GM12891 (cell line): ENCODE measurements around the gene TIAM1.

Experiments
- POLR2A ChIP-seq: IDR thresholded peaks from 2 replicates; pipeline ENCODE4 v1.6.1; 2011; ENCODE audit warnings: low read depth, low read length, control low read depth
- POLR2AphosphoS5 ChIP-seq: IDR thresholded peaks from 2 replicates; pipeline ENCODE4 v1.6.1; 2011; ENCODE audit warnings: low read depth, low read length, control low read depth
- SPI1 ChIP-seq: IDR thresholded peaks from 2 replicates; pipeline ENCODE4 v1.6.1; 2011; ENCODE audit warnings: low read depth, low read length, control low read depth
- TAF1 ChIP-seq: IDR thresholded peaks from 2 replicates; pipeline ENCODE4 v1.6.1; 2011; ENCODE audit warnings: low read depth, low read length, control low read depth

GRCh38 chr21:31275901-31276300, 68.2 kb downstream of the TIAM1 start:
- TF ChIP-seq POLR2A (no peak), TAF1 (no peak), POLR2AphosphoS5 (no peak), SPI1 (no peak)
